ENCODE results near the gene GRID1.

Gene GRID1

GRCh38 chr10:86397120-86397519, 30.5 kb upstream of the GRID1 start:
- H3K4me3 ChIP-seq: no peak overlapping the region
- H3K27ac ChIP-seq: no peak overlapping the region
- no peaks in the 10 kb centered on the region for H3K9me3 ChIP-seq (ENCODE audit: low read depth, low read length)
- DNase-seq (ENCODE audit: low read depth, low spot score): no peak
- H3K9ac ChIP-seq (ENCODE audit: insufficient read length): no peak overlapping the region
- TF ChIP-seq EZH2 (IDR thresholded peaks at IDR 0.05) (no peak), POLR2AphosphoS5 (IDR thresholded peaks at IDR 0.05; ENCODE audit: borderline replicate concordance, low read depth, low read length) (no peak), FOXP2 (optimal IDR thresholded peaks at IDR 0.05; ENCODE audit: control extremely low read depth, extremely low read length, insufficient read depth) (no peak)
- H3K36me3 ChIP-seq (ENCODE audit: insufficient read depth, low read length): no peaks in the 10 kb centered on the region

DNA sequence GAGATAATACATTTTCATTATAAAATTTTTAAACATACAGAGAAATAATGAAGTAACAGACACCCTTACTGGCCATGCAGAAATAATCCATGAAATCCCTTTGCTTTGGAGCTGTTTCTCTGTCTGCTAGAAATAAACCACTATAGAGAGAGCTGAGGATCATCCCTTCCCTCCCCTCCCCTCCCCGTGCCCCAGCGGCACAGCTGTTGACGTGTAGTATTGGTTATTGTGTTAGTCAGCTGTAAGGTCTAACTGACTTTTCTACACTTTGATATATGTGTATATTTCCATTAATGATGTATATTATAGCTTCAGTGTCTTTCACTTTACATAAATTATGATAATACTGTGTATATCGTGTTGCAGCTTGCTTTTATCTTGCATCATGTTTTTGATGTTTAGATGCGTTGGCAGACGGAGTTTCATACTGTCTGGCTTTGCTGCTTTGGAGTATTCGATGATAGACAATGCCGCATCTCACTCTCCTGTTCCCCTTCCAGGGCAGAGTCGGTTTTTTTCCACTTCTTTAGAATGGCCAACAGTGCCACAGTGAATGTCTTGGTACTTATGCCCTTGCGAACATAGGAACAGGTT, 27.4 kb upstream of the GRID1 start:
- no peak for TF ChIP-seq FOXP2 (optimal IDR thresholded peaks at IDR 0.05; ENCODE audit: control extremely low read depth, extremely low read length, insufficient read depth)
- TF ChIP-seq EZH2 (IDR thresholded peaks at IDR 0.05): no peak
- TF ChIP-seq POLR2AphosphoS5 (IDR thresholded peaks at IDR 0.05; ENCODE audit: borderline replicate concordance, low read depth, low read length): no peak
- Histone ChIP-seq H3K9me3 (ENCODE audit: low read depth, low read length) (no peaks in the 10 kb centered on the region), H3K9ac (ENCODE audit: insufficient read length) (no peak overlapping the region), H3K4me3 (no peak overlapping the region), H3K36me3 (ENCODE audit: insufficient read depth, low read length) (no peaks in the 10 kb centered on the region), H3K27ac (no peak overlapping the region)
- DNase-seq (ENCODE audit: low read depth, low spot score): no peak

GRCh38 chr10:86393362-86393761, 26.8 kb upstream of the GRID1 start:
- Histone ChIP-seq H3K9ac (ENCODE audit: insufficient read length) (no peak overlapping the region), H3K36me3 (ENCODE audit: insufficient read depth, low read length) (no peaks in the 10 kb centered on the region), H3K4me3 (no peak overlapping the region), H3K9me3 (ENCODE audit: low read depth, low read length) (no peaks in the 10 kb centered on the region), H3K27ac (no peak overlapping the region)
- no peak for TF ChIP-seq POLR2AphosphoS5 (IDR thresholded peaks at IDR 0.05; ENCODE audit: borderline replicate concordance, low read depth, low read length)
- no peak for TF ChIP-seq EZH2 (IDR thresholded peaks at IDR 0.05)
- TF ChIP-seq FOXP2 (optimal IDR thresholded peaks at IDR 0.05; ENCODE audit: control extremely low read depth, extremely low read length, insufficient read depth): no peak
- no peak for DNase-seq (ENCODE audit: low read depth, low spot score)

- no peak overlapping the region for H3K27ac ChIP-seq
- H3K36me3 ChIP-seq (ENCODE audit: insufficient read depth, low read length): no peaks in the 10 kb centered on the region
- DNase-seq (ENCODE audit: low read depth, low spot score): no peak
- no peak overlapping the region for H3K4me3 ChIP-seq
- no peak overlapping the region for H3K9ac ChIP-seq (ENCODE audit: insufficient read length)
- TF ChIP-seq POLR2AphosphoS5 (IDR thresholded peaks at IDR 0.05; ENCODE audit: borderline replicate concordance, low read depth, low read length): no peak
- no peaks in the 10 kb centered on the region for H3K9me3 ChIP-seq (ENCODE audit: low read depth, low read length)
Measured at GRCh38 chr10:86392723-86393094, 26.1 kb upstream of the GRID1 start.

DNA sequence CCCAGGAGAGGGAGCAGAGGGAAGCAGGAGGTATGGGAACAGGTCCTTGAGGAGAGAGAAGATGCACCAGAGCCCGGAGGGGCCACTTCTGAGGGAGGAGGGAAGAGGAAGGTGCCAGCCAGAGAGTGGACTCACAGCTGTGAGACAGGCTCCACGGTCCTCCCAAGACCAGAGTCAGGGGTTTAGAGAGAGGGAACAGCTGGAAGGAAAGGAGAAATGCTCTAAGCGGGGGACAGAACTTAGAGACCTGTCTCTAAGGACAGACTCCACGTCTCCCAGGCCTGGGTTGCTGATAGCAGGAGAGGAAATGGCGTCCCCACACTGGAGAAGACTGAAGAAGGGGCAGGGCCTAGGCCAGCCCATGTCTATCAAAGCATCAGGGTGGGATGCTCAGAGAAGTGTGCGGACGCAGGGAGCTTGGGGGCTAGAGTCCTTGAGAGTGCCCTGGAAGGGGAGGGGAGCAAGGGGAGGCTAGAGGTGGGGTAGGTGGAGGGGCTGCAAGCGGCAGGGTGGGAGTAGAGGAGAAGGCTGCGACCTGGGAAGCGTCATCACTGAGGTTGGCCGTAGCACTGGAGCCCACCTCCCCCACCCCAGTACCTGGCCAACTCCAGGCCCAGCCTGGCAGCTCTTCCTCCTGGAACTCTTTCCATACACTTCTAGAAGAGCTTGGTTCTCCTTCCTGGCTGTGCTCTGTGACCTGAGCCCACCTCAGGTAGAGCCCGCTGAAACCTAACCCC, 25.6 kb upstream of the GRID1 start:
- no peak overlapping the region for H3K27ac ChIP-seq
- H3K9me3 ChIP-seq (ENCODE audit: low read depth, low read length): no peaks in the 10 kb centered on the region
- no peak for DNase-seq (ENCODE audit: low read depth, low spot score)
- no peak overlapping the region for H3K4me3 ChIP-seq
- H3K9ac ChIP-seq (ENCODE audit: insufficient read length): no peak overlapping the region
- TF ChIP-seq EZH2 (IDR thresholded peaks at IDR 0.05) (no peak), POLR2AphosphoS5 (IDR thresholded peaks at IDR 0.05; ENCODE audit: borderline replicate concordance, low read depth, low read length) (no peak), FOXP2 (optimal IDR thresholded peaks at IDR 0.05; ENCODE audit: control extremely low read depth, extremely low read length, insufficient read depth) (no peak)
- no peaks in the 10 kb centered on the region for H3K36me3 ChIP-seq (ENCODE audit: insufficient read depth, low read length)

DNA sequence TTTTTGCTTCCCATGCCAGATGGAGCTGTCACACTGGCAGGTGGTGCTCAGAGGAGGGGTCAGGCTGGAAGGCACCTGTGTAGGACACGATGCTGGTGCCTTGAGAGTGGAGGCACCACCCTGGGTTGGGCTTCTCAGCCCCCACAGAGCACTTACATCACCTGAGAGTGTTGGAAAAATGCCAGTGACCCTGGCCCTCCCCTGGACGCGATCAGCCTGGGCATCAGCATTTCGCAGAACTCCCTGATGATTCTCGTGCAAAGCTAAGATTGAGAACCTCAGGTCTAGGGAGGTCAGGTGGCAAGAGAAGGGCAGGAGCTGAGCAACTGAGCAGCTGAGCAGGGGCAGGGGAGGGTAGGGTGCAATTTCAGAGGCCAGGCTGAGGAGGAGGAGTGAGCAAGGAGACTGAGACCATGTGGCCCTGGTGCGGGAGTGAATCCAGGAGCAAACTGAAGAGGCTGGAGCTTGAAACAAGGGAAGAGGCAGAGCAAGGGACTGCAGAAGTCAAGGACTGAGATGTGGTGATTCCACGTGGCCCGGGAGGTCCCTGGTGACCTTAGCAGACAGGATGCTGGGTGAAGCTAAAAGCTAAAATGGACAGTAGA, 24.7 kb upstream of the GRID1 start:
- Histone ChIP-seq H3K36me3 (ENCODE audit: insufficient read depth, low read length) (no peaks in the 10 kb centered on the region), H3K9me3 (ENCODE audit: low read depth, low read length) (no peaks in the 10 kb centered on the region), H3K4me3 (no peak overlapping the region), H3K9ac (ENCODE audit: insufficient read length) (no peak overlapping the region), H3K27ac (no peak overlapping the region)
- no peak for DNase-seq (ENCODE audit: low read depth, low spot score)
- TF ChIP-seq POLR2AphosphoS5 (IDR thresholded peaks at IDR 0.05; ENCODE audit: borderline replicate concordance, low read depth, low read length): no peak
- no peak for TF ChIP-seq FOXP2 (optimal IDR thresholded peaks at IDR 0.05; ENCODE audit: control extremely low read depth, extremely low read length, insufficient read depth)
- TF ChIP-seq EZH2 (IDR thresholded peaks at IDR 0.05): no peak

- no peak for DNase-seq (ENCODE audit: low read depth, low spot score)
- Histone ChIP-seq H3K36me3 (ENCODE audit: insufficient read depth, low read length) (no peaks in the 10 kb centered on the region), H3K27ac (no peak overlapping the region), H3K4me3 (no peak overlapping the region), H3K9me3 (ENCODE audit: low read depth, low read length) (no peaks in the 10 kb centered on the region), H3K9ac (ENCODE audit: insufficient read length) (no peak overlapping the region)
- no peak for TF ChIP-seq EZH2 (IDR thresholded peaks at IDR 0.05)
- TF ChIP-seq FOXP2 (optimal IDR thresholded peaks at IDR 0.05; ENCODE audit: control extremely low read depth, extremely low read length, insufficient read depth): no peak
- no peak for TF ChIP-seq POLR2AphosphoS5 (IDR thresholded peaks at IDR 0.05; ENCODE audit: borderline replicate concordance, low read depth, low read length)
Measured at GRCh38 chr10:86390337-86391120, 23.9 kb upstream of the GRID1 start.
